KBM-7 (cell line): ENCODE measurements around the gene ZNF653.
"Not testable (repeated sequence)": the region's sequence is repeated elsewhere in the genome, so short reads cannot be mapped to it uniquely, and the experiment has no call there.

ENCODE experiments used
- DNase-seq: peaks from one replicate; pipeline ENCODE4 v3.0.0-alpha.2; 2015
- in situ Hi-C: fragments of 300-500 bp; cut with MboI; formaldehyde crosslinking; loops from 2 replicates; pipeline ENCODE4 v1.14.3; 2020; ENCODE audit warnings: low sequenced_read_pairs, low pct_unique_long_range_greater_than_20kb, mixed read lengths

ZNF653 gene

DNA sequence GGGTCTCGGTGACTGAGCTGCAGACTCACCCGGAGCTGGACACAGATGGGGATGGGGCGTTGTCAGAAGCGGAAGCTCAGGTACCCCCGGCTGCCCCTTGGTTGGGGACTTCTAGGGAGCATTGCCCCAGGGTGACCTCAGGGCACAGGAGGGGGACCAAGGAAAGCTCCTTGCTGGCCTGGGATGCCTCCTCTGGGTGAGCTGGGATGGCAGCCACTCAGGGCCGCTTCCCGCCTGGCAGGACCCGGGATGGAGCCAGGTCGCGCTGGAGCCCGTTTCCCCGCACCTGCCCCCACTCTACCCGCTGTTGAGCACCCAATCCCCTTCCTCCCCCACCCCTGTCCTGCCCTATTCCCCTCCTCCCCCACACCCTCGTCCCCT lies 59.4 kb downstream of the ZNF653 start:
- in situ Hi-C loops, result no loop called here
- DNase-seq, result no peak

DNA sequence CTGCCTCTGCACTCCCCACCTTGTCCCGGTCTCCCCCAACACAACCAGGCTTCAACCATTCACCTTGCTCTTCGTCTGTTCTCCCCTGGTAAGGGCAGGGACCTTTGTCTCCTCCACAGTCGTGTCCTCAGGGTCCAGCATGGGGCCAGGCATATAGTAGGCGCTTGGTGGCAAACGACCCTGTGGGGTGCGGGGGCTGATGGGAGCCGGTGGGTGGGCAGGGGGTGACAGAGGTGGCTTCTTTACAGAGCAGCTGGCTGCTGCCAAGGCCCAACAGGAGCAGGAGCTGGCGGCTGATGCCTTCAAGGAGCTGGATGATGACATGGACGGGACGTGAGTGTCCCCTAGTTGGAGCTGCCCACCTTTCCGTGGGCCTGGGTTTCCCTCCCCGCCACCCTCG lies 60.5 kb downstream of the ZNF653 start:
- no peak for DNase-seq
- in situ Hi-C loops, result no loop called here

DNA sequence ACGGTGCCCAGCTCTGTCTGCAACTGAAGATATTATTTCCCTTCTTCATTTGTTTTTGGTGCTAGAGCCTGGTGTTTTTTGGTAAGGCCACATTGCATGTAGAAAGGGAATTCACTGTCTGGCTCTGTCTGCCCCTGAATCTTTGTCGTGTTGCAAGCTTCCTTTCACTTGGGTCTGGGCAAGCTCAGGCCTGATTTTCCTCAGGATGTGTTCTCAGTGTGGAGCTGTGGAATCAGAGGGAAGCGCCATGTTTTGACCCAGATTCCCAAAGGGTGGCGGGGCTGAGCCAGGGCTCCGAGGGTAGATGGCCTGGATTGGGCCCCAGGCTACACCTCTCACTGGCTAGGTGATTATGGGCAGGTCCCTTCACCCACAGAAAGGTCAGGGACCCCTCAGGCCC lies 61.6 kb downstream of the ZNF653 start:
- in situ Hi-C loops, result no loop called here
- no peak for DNase-seq

DNA sequence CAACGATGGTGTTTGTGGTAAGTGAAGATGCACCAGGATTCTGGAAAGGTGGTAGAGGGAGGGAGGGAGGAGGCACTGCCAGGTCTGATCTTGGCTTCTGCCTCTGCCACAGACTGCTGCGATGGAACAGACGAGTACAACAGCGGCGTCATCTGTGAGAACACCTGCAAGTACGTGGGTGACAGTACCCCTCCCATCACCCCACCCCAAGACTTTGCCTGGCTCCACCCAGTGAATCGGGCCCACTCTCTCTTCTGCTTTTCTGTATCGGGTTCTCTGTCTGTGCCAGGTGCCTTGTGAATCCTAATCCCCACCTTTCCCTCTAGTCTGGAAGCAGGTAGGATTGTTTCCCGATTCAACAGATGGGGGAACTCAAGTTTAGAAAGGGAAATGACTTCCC lies 67.7 kb downstream of the ZNF653 start:
- in situ Hi-C loops, result no loop called here
- no peak for DNase-seq

DNA sequence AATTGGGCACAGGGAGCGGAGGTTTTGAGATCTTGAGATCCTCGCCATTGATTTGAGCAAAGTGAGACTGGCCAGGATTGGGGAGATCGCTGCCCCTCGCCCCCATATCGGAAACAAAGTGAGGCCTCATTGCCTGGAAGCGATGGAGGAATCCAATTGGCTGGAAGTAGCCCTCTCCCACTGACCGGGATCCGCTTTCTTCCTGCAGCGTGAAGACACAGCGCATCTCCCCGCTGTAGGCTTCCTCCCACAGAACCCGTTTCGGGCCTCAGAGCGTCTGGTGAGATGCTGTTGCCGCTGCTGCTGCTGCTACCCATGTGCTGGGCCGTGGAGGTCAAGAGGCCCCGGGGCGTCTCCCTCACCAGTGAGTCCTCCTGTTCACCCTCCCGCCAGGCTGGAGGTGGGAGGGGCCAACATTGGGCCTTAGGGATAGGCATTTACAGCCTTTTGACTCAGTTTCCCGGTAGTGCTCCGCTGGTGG lies 69.8 kb downstream of the ZNF653 start:
- in situ Hi-C loops, result no loop called here
- no peak for DNase-seq

DNA sequence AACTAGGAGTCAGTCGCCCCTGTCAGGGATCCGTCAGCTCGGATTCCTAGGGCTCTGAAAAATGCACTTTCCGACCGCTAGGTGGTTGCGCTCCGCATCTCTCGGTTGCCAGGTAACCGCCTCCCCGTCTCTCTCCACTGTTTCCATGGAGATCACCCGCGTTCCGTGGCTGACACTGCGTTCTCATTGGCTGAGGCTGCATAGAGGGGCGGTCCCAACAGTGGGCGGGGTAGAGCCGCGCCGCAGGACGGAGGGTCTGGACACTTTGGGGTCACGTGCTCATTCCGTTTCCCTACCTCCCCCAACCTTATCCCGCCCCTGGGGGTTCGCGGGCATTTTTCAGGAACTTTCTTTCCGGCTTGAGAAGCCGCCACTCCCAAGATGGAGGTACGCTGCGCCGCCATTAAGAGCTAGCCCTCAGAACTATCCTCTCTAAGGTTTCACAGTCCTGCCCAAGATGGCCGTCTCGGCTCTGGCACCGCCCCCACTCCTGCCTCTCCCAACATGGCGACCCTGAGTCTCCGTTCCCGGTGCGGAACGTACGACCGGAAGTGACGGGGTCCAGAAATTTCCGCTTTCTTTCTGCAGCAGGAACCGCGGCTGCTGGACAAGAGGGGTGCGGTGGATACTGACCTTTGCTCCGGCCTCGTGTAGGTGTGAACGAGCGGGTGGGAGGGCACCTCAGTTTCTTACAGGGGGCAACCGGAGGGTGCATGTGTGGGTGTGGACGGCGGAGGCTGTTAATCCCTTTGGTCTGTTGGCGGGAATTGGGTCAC lies 70.4 kb downstream of the ZNF653 start, which contains the start of the genes ODAD3 and PRKCSH:
Gene ODAD3 (minus strand): TSS at position 65 of the 776 bp plus-strand sequence. CDS start 105 bp downstream, outside the sequence.
Gene PRKCSH (plus strand): TSS at position 579 of the 776 bp plus-strand sequence. CDS start 483 bp downstream, outside the sequence.
- DNase-seq, result peak; percentile 100
- in situ Hi-C loops, result no loop called here

DNA sequence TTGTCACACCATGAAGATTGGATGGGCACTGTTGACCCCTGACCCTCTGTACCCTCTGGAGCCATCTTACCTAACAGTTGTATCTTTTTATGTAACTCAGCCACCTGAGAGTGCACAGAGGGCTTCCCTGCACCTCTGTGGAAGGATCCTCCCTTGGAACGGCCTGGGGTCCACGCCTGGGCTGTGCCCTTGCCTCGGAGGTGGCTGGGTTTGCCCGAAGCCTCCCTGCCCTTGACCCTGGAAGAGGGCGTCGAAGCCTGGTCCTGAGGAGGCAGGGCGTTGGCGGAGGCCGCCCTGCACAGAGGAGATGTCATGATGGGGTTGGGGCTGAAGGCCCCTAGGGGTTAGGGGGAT lies 71.0 kb downstream of the ZNF653 start:
- DNase-seq, result no peak
- in situ Hi-C loops, result no loop called here

DNA sequence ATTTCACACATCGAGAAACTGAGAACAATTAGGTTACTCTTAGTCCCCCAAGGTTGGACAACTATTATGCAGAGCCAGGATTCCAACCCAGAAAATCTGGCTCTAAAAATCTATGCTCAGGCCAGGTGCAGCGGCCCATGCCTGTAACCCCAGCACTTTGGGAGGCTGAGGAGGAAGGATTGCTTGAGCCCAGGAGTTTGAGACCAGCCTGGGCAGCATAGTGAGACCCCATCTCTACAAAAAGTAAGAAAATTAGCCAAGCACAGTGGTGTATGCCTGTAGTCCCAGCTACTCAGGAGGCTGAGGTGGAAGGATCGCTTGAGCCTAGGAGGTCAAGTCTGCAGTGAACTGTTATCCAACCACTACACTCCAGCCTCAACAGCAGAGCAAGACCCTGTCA lies 72.1 kb downstream of the ZNF653 start:
- in situ Hi-C loops, DNase-seq: not testable (repeated sequence)
